ENCODE results near the gene GAS2L1.
"Not testable (repeated sequence)": the region's sequence is repeated elsewhere in the genome, so short reads cannot be mapped to it uniquely, and the experiment has no call there.

GAS2L1 gene

DNA sequence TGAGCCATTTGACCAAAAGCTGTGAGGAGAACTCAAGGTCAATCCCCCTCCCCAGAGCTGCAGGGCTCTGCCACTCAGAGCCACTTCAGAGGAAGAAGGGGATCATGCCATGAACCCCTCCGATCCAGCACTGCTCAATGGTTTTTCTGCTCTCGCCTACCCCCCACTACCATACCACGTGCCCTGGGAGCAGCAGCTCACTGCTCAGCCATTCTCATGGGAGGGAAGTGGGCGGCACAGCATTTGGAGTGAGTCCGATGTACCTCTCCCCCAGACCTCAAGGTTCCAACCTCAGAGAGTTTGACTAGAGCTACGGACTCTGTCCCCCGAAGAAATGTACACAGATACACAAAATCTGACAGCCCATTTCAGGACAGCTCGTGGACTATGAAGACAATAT, 47.4 kb downstream of the GAS2L1 start:
- TF ChIP-seq PAX5 (IDR thresholded peaks at IDR 0.05; ENCODE audit: insufficient read depth, low read length, severe bottlenecking) (no peak), POU2F2 (IDR thresholded peaks at IDR 0.05; ENCODE audit: low read depth, low read length) (no peak), SPI1 (IDR thresholded peaks at IDR 0.05; ENCODE audit: low read depth, low read length) (no peak), TAF1 (IDR thresholded peaks at IDR 0.05; ENCODE audit: low read depth, low read length) (no peak), POLR2A (IDR thresholded peaks at IDR 0.05; ENCODE audit: low read depth, low read length) (no peak), POLR2AphosphoS5 (IDR thresholded peaks at IDR 0.05; ENCODE audit: low read depth, low read length) (no peak)
- no peak for DNase-seq (ENCODE audit: insufficient read length, low spot score)
- FAIRE-seq = no peak

- FAIRE-seq; DNase-seq (ENCODE audit: insufficient read length, low spot score): not testable (repeated sequence)
Observed at GRCh38 chr22:29357193-29357890, 50.9 kb downstream of the GAS2L1 start.

GRCh38 chr22:29359469-29359868, 53.0 kb downstream of the GAS2L1 start:
- DNase-seq (ENCODE audit: insufficient read length, low spot score) (no peak), FAIRE-seq (no peak)
- no peak for TF ChIP-seq POLR2A (IDR thresholded peaks at IDR 0.05; ENCODE audit: low read depth, low read length)
- no peak for TF ChIP-seq SPI1 (IDR thresholded peaks at IDR 0.05; ENCODE audit: low read depth, low read length)
- no peak for TF ChIP-seq POLR2AphosphoS5 (IDR thresholded peaks at IDR 0.05; ENCODE audit: low read depth, low read length)
- TF ChIP-seq PAX5 (IDR thresholded peaks at IDR 0.05; ENCODE audit: insufficient read depth, low read length, severe bottlenecking) = no peak
- TF ChIP-seq TAF1 (IDR thresholded peaks at IDR 0.05; ENCODE audit: low read depth, low read length) = no peak
- no peak for TF ChIP-seq POU2F2 (IDR thresholded peaks at IDR 0.05; ENCODE audit: low read depth, low read length)

Measured in GM12891 (cell line).